NCI-H2196 treated with DMSO at 0.1 percent for 48 hours (cell line): ENCODE results near the gene RANBP6.
"Not testable (repeated sequence)": the region's sequence is repeated elsewhere in the genome, so short reads cannot be mapped to it uniquely, and the experiment has no call there.

Experiments used
- DNase-seq: peaks from one replicate; lab custom pipeline; 2025; ENCODE audit not compliant: unreplicated experiment; lab: John Stamatoyannopoulos, UW

Gene RANBP6

DNA sequence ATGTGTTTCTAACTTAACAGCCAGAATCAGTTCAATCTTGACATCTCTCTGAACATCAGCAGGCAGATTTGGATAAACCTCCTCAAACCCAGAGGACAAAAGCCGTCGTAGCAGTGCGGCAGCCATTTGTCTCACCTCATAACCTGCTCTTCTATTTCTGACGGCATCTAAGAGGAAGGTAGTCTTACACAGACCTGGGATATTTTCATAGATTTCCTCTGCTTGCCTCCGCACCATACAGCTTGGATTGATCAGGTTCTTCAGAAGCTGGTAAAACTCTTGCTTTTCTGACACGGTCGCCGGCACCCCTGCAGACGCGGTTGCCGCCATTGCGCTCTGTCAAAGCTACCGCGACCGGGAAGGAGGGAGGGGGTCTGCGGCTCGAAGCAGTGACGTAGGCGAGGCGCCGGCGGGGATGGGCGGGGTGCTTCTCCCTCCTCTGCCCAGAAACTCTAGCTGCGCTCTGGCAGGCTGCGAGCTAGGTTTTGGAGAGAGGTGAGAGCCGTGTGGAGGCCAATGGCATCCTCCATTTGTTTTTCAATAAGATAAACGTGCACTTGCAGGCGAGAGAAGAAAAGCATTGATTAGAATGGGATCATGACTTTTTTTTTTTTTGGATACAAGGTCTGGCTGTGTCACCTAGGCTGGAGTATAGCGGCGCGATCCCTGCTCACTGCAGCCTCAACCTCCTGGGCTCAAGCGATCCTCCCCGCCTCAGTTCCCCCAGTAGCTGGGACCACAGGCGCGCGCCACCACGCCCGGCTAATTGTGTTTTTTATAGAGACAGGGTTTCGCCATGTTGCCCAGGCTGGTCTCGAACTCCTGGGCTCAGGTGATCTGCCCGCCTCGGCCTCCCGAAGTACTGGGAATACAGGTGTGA lies at the start of gene RANBP6:
Gene RANBP6 (minus strand): TSS at position 347 of the 880 bp plus-strand sequence. CDS start 17 bp downstream, at position 330.
- peak; percentile 98 for DNase-seq

DNA sequence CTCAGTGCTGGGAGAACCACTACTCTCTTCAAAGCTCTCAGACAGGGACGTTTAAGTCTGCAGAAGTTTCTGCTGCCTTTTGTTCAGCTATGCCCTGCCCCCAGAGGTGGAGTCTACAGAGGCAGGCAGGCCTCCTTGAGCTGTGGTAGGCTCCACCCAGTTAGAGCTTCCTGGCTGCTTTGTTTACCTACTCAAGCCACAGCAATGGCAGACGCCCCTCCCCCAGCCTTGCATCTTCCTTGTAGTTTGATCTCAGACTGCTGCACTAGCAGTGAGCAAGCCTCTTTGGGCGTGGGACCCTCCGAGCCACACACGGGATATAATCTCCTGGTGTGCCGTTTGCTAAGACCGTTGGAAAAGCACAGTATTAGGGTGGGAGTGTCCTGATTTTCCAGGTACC lies 47.7 kb upstream of the RANBP6 start:
- DNase-seq, result not testable (repeated sequence)

DNA sequence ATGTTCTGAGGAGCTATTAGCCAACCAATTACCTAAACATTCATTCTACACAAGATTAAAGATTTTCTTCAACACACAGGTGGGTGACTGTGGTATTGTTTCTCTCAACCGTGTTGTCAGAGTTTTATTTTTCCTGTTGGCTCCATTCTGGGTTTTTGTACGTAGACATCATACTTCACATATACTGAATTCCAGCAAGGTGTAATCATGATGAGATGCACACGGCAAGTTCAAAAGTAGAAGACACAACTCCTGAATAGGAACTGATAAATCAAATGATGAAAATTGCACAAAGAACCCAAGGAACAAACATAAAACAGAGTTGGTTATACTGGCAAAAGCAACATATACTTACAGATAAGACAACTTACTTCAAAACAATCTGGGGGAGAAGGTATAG lies 40.2 kb upstream of the RANBP6 start:
- no peak for DNase-seq

DNA sequence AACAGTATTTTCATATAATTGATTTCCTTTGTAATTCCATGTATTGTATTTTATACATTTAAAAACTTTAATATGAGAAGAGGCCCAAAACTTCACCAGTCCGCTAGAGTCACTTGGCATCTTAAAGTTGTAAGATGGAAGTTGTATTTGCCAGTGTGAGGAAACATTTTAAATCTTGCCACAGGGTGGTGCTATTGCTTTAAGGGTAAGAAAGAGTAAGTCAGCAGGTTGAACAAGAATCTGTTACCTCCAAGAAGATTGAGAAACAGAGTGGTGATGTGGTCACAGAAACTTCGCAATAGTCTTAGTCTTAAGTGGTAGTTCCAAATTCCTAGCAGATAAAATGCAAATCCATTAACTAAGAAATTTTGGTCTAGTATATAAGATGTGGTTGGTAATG lies 39.8 kb upstream of the RANBP6 start:
- peak; percentile 71 for DNase-seq

DNA sequence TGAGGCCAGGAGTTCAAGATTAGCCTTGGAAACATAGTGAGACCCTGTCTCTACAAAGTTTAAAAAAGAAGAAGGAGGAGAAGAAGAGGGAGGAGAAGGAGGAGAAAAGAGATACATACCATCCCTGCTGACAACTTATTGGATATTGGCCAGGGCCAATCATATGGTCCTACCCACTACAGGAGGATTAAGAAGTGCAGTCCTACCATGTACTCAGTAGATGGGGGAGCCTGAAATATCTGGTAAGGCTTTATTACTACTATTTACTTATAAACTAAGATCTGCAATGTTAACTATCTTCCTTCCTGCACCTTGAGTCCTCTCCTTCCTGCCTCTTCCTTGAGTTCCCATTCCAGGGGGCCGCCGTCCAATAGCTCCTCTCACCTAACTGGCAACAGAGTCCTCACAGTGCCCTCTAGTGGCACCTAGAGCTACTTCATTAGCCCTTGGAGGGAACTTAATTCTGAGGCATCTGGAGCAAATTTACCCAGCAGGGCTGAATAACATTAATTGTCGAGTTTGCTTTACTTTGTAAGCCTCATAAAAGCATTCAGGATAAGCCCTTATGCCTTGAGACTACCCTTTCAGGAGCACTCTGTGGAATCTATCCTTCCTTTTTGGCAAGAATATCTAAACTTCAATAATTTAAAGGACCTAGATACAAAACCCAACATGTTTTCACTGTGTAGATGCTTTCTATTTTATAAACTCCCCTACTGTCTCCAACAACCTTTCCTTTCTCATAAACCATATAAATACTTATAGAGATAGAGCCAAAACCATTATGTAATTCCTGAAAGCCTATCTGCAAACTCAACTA lies 39.1 kb upstream of the RANBP6 start:
- peak; percentile 73 for DNase-seq

DNA sequence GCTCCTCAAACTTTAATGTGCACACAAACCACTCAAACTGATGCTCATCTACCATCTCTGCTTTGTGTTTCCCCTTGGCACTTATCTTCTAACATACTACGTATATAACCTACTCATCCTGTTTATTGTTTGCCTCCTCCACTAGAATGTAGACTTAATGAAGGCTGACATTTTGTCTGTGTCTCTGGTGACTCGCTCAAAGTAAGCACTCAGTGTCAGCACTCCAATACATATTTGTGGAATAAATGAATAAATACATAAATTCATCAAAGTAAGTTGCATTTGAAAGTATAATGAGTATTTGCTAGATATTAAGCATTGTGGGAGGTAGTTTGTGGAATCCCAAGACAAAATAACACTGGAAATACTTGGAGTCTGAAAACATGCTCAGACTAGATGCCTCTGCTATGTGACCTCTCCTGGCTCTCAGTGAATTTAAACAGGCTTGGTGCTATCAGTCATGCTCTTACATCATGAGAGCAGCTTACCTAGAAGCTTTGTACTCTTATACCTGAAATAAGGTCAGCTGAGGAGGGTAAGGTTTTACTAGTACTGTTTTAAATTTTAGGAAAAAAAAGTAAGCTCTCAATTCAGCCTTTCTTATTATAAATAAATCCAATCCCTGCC lies 37.0 kb upstream of the RANBP6 start:
- DNase-seq, result no peak

DNA sequence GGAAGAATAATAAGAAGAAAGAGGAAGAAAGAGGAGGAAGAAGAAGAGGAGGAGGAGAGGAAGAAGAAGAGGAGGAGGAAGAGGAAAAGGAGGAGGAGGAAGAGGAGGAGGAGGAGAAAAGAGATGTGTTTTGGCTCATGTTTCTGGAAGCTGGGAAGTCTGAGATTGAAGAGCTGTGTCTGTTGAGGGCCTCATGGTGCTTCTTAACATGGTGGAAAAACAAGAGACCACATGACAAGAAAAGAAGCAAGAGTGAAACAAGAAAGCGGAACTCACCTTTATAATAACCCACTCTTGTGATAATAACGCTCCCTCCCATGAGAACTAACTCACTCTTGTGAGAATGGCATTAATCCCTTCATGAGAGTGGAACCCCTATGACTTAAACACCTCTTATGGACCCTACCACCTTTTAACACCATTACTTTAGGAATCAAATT lies 36.1 kb upstream of the RANBP6 start:
- DNase-seq, result no peak

DNA sequence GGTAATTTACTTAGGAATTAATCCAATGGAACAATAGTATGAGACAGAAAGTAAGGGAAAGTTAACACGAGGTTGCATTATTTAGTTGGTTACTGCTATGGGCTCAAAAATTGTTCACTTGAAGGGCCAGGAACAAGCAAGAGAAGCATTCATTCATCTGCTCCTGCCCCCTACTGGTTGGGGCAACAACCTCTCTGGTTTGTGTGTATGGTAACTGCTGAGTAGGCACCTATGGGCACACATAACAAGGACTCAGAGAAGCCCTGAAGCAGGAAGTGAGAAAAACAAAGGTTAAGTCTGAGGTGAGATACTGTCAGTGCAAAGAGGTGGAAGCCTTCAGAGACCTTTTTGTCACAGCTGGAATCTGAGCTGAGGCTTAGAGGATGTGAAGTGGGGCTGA lies 34.4 kb upstream of the RANBP6 start:
- DNase-seq, result no peak

DNA sequence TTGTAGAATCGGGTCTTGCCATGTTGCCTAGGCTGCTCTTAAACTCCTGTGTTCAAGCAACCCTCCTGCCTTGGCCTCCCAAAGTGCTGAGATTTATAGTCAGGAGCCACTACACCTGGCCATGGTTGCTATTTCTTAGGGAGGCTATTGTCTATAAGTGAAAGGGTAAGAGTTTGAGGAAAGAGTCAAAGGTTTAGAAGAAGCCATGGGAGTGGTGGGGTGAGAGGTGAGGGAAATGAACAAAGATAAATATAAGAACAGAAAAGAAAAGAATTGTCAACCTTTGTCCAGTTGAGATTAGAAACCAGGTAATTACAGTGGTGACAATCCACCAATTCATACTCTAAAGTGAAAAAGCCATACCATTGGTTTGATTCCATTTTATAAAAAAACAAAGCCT lies 32.6 kb upstream of the RANBP6 start:
- no peak for DNase-seq

DNA sequence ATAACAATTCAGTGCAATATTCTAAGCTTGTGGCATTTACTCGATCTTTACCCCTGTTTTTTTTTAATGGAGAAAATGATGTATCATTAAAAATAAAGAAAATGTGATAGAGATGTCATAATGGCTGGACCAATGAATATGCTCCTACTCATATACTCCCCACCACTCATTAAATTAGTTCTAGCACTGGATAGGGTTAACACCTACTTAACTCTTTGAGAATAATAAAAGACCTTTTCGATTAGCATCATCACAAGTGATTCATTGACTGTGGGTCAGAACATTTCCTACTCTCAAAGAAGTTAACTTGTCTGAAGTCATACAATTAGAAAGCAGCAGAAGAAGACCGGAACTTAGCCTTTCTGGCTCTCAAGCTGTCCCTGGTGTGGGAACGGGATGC lies 31.6 kb upstream of the RANBP6 start:
- DNase-seq, result no peak

DNA sequence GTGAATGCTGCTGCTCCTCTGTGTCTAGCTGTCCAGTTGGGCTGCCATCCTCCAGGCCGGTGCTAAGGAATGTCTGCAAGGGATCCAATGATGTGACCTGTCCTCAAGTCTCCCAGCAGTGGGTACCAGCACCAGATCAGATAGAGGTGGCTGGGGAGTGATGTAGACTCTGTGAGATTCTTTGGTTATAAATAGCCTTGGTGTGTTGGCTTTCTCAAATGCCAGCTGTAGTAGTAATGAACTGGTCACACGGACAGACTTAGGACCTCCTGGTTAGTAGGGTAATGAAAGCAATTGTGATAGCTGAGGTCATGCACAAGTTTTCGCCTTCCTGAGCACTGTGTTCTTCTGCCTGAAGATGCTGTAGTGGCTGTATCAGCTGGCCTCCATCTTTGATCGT lies 29.9 kb upstream of the RANBP6 start:
- DNase-seq, result no peak

DNA sequence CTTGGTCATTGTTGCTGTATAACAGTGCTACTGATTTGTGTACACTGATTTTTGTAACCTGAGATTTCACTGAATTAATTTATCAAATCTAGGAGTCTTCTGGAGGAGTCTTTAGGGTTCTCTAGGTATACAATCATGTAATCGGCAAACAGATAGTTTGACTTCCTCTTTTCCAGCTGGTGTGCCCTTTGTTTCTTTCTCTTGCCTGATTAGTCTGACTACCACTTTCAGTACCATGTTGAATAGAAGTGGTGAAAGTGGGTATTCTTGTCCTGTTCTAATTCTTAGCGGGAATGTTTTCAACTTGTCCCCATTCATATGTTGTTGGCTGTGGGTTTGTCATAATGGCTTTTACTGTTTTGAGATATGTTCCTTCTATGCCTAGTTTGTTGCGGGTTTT lies 24.7 kb upstream of the RANBP6 start:
- DNase-seq, result no peak

DNA sequence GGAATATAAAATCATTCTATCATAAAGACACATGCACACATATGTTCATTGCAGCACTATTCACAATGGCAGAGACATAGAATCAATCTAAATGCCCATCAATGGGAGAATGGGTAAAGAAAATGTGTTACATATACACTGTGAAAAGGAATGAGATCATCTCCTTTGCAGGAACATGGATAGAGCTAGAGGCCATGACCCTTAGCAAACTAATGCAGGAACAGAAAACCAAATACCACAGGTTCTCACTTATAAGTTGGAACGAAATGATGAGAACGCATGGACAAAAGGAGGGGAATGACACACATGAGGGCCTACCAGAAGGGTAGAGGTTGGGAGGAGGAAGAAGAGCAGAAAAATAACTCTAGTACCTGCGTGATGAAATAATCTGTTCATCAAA lies 21.0 kb upstream of the RANBP6 start:
- DNase-seq, result no peak

DNA sequence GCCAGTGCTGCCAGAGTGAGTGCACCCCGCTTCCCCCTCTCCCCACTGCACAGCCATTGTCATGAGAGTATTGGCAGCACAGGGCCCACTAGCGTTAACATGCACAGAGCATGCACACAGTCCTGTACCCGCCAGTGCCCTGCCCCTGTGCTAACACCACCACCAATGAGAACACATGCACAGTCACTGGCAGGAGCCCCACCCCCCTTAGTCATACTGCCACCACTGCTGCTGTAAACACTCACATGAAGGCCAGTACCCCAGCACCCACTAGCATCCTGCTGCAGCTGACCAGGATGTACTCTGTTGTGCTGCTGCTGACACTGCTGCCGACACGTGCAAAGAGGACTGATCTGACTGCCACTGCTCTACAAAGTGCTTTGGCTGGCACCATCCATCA lies 19.5 kb upstream of the RANBP6 start:
- no peak for DNase-seq

DNA sequence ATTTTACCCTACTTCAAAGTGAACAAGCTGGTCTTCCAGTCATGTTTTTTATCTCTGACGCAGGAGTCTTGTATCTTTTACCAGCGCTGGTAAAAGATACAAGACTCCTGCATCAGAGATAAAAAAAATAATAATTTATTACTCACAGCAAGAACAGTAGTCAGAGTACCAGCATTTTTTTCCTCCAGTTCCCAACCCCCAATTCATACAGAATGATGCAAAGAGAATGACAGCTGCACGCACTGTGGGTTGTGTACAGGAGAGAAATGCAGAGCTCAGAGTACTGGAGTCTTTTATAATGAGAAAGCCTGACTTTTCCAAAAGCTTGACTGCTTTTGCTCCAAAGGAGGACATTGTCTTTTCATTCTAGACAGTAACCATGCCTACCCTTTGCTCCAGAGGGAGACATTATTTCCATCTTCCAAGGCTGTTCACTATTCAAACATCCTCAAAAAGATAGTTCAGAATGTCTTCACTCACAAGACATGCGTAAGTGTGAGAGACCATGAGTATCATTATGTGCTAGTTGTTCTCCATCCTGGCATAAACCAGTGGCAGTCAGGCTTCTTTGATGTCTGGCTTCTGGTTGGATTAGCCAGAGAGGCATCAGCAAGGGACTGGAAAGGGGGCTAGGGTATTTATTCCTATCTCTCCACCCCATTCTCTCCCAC lies 14.3 kb upstream of the RANBP6 start:
- no peak for DNase-seq

DNA sequence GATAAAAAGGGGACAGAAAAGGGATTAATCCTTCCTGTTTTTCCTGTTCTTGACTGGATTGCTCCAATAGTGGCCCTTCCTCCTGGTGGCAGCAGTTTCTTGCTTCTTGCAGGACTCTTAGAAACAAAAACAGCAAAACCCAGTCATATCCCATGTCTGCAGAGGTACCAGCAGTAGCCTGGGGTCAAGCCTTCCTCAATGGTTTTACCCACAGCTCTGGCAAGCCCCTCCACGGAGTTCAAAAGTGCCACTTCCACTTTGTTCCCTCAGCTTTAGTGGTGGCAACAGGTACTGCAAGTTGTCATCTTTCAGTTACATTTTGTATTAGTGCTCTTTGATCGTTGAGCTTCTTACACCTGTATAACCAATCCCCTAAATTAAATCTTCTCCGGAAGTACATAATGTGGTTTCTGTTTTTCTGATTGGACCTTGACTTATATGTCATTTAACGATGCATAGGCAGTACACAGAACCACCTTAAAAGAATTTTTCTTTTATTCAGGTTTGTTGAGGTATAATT lies 8.7 kb upstream of the RANBP6 start:
- DNase-seq, result no peak

DNA sequence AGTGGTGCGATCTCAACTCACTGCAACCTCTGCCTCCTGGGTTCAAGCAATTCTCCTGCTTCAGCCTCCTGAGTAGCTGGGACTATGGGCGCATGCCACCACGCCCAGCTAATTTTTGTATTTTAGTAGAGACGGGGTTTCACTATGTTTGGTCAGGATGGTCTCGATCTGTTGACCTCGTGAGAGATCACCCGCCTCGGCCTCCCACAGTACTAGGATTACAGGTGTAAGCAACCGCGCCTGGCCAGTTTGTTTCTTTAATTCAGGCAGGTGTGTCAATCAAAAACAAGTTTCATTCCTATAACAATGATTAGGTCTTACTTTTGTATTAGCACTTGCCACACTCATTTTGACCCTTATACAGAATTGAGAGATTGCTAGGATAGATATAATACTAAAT lies 1.6 kb upstream of the RANBP6 start:
- DNase-seq, result not testable (repeated sequence)

DNA sequence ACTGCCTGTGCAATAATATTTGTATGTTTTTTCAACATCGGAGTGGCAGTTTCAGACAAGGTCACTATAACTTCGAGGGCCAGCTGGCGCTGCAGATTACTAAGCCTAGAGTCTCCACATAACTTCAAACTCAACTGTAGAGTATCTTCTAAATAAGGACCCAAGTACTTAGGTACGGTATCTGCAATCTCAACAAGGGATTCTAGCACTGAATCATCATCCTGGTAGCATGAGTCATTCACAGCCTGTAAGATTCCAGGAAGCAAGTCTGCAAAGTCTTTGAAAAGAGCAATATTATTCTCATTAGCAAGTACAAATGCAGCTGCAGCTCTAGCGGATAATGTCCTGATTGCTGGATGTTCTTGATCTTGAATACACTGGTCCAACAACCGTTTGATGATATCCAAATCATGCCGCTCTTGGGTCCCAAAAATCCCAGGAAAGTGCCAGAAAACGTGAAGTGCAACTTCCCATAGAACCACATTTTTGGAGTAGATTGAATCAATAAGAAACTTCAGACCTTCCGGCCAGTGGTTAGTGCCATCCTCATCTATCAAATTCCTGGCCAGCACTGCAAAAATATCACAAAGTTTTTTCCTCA lies 654 bp downstream of the RANBP6 start:
- DNase-seq, result no peak

DNA sequence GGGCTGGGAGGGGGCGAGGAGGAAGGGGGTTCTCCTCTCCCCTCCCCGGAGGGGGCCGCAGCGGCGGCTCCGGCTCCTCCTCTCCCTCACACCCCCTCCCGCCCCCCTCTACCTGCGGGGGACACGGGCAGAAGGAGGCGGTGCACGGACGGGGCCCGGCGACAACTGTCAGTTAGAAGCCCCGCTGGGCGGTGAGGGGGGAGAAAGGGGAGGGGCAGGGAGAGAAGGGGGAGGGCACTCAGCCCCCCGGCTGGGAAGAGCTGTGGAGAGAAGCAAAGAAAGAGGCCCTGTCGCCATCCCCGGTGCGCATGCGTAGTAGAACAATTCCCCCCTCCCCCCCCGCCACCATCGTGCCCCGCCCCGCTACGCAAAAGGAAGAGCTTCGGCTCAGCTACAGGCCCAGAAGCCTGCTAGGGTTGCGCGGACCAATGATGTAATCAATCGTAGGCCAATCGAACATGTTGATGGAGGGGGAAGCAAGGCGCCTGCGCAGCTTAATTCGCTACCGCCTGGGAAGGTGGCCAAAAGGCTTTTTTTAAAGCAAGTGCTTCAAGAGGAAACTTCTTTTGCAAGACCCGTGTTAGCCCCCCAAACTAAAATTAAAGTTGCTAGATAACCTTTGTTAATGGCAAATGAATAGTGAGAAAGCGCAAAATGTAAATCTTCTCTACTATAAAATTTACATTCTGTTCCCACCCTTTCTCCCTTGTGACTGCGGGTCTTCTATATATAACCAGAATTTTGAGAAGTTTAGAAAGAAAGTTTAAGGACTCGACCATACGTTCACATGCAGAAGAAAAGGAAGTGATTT lies 7.0 kb downstream of the RANBP6 start:
- peak; percentile 100 for DNase-seq

DNA sequence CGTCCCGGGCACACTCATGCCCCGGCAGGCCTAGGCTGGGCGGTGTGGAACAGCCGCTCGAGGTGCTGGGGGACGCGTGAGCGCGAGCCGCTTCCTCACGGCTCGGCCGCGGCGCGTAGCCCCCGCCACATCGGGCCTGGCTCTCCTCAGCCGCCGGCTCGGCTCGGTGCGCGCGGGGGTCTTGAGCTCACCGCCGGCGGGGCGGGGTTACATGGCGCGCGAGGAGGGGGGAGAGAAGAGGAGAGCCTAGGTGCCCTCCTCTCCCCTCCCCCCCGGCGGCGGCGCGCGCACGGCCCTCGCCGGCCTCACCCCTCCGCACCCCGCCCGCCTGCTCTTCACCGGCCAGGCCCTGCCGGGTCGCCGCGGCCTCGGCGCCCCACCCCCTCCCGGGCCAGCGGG lies 7.7 kb downstream of the RANBP6 start:
- DNase-seq, result peak; percentile 84
